GM19238 (cell line): Measurements from ENCODE around the gene SLX4IP.
"Not testable (repeated sequence)": the region's sequence is repeated elsewhere in the genome, so short reads cannot be mapped to it uniquely, and the experiment has no call there.

Experiments used
- DNase-seq: peaks from one replicate; pipeline ENCODE4 v3.0.0; 2011; ENCODE audit warnings: low spot score; ENCODE audit not compliant: insufficient read length

SLX4IP gene

GRCh38 chr20:10603378-10603777 is 168.3 kb downstream of the SLX4IP start:
- DNase-seq: no peak

GRCh38 chr20:10603971-10604864 is 169.1 kb downstream of the SLX4IP start:
- DNase-seq: no peak

- DNase-seq: no peak
Observed at GRCh38 chr20:10604865-10605440, 169.8 kb downstream of the SLX4IP start.

GRCh38 chr20:10605547-10606195 is 170.6 kb downstream of the SLX4IP start:
- no peak for DNase-seq

GRCh38 chr20:10609276-10609675 is 174.2 kb downstream of the SLX4IP start:
- no peak for DNase-seq

GRCh38 chr20:10609770-10610169 is 174.7 kb downstream of the SLX4IP start:
- DNase-seq: no peak

GRCh38 chr20:10610251-10610650 is 175.1 kb downstream of the SLX4IP start:
- DNase-seq: no peak

GRCh38 chr20:10611357-10611756 is 176.3 kb downstream of the SLX4IP start:
- DNase-seq: no peak

GRCh38 chr20:10613426-10613825 is 178.3 kb downstream of the SLX4IP start:
- not testable (repeated sequence) for DNase-seq

- no peak for DNase-seq
Observed at GRCh38 chr20:10613911-10614310, 178.8 kb downstream of the SLX4IP start.

GRCh38 chr20:10616212-10616611 is 181.1 kb downstream of the SLX4IP start:
- no peak for DNase-seq

GRCh38 chr20:10617549-10618133 is 182.5 kb downstream of the SLX4IP start:
- not testable (repeated sequence) for DNase-seq

GRCh38 chr20:10618611-10619245 is 183.6 kb downstream of the SLX4IP start:
- no peak for DNase-seq

GRCh38 chr20:10619427-10619826 is 184.3 kb downstream of the SLX4IP start:
- no peak for DNase-seq

GRCh38 chr20:10621149-10621548 is 186.0 kb downstream of the SLX4IP start:
- no peak for DNase-seq

- DNase-seq: no peak
Observed at GRCh38 chr20:10622657-10623418, 187.7 kb downstream of the SLX4IP start.

GRCh38 chr20:10625641-10626040 is 190.5 kb downstream of the SLX4IP start:
- no peak for DNase-seq

- DNase-seq: no peak
Observed at GRCh38 chr20:10626896-10627295, 191.8 kb downstream of the SLX4IP start.

GRCh38 chr20:10629946-10630650 is 195.0 kb downstream of the SLX4IP start:
- DNase-seq: no peak

GRCh38 chr20:10631126-10631525 is 196.0 kb downstream of the SLX4IP start:
- DNase-seq: no peak
